ENCODE measurements around the gene NOXA1.

GRCh38 chr9:137476856-137477255, 53.7 kb downstream of the NOXA1 start:
- TF ChIP-seq CTCF (IDR thresholded peaks at IDR 0.05) (no peak), POLR2A (IDR thresholded peaks at IDR 0.05) (no peak)

Measured in testis (tissue), 2 donors.